CD4-positive, alpha-beta T cell treated with Interleukin-17A for 1 hour (primary cell): ENCODE measurements around the gene RYR1.
A peak's percentile ranks its signal among the peaks of the same experiment; 100 is the strongest.
"Not testable (repeated sequence)": the region's sequence is repeated elsewhere in the genome, so short reads cannot be mapped to it uniquely, and the experiment has no call there.

Source experiments
- DNase-seq: peaks from one replicate; pipeline ENCODE4 v3.0.0-alpha.2; 2020

Gene RYR1

GRCh38 chr19:38400361-38400760, 33.1 kb upstream of the RYR1 start:
- DNase-seq = no peak

GRCh38 chr19:38401148-38401547, 32.3 kb upstream of the RYR1 start:
- no peak for DNase-seq

DNA sequence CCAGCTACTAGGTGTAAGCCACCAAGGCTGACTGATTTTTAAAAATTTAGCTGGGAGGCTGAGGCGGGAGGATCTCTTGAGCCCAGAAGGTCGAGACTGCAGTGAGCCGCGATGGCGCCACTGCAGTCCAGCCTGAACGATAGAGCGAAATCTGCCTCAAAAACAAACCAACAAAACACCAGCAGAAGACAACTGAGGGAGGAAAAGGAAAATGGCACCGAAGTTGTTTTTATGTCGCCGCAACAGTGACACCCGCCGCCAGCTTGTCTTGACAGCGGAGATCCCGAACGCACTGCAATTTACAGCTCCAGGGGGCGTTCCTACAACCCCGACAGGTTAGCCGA, 30.9 kb upstream of the RYR1 start:
- DNase-seq = no peak

DNA sequence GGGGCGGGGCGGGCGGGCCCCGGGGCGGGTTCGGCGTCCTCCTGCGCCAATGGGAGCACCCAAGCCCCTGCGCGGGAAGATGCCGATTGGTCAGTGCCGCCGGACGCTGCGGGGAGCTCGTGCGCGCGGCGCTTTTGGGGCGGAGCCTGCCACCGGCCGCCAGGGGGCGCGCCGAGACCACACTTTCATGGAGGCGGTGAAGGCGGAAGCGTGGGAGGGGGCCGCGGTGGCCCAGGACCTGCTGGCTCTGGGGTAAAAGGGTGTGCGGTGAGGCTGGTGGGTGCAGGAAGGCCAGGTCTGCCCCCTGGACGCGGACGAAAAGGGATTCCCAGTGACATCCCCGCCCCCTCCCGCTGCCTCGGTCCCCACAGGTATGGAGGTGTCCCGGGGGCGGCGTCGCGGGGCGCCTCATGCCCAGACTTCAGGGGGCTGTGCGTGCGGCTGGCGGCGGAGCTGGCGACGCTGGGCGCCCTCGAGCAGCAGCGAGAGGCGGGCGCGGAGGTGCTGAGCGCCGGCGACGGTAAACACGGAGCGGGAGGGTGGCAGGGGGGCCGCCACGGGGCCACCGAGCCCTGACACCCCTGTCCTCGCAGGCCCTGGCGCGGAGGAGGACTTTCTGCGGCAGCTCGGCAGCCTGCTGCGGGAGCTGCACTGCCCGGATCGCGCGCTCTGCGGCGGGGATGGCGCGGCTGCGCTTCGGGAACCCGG, 30.4 kb upstream of the RYR1 start, which contains the start of gene FAM98C:
Gene FAM98C, plus strand, starts transcription at position 127 of the 708 bp plus-strand sequence. Its CDS starts 61 bp downstream, at position 188.
- peak; percentile 98 for DNase-seq

GRCh38 chr19:38404858-38405257, 28.6 kb upstream of the RYR1 start:
- no peak for DNase-seq

GRCh38 chr19:38405276-38405675, 28.2 kb upstream of the RYR1 start:
- no peak for DNase-seq

DNA sequence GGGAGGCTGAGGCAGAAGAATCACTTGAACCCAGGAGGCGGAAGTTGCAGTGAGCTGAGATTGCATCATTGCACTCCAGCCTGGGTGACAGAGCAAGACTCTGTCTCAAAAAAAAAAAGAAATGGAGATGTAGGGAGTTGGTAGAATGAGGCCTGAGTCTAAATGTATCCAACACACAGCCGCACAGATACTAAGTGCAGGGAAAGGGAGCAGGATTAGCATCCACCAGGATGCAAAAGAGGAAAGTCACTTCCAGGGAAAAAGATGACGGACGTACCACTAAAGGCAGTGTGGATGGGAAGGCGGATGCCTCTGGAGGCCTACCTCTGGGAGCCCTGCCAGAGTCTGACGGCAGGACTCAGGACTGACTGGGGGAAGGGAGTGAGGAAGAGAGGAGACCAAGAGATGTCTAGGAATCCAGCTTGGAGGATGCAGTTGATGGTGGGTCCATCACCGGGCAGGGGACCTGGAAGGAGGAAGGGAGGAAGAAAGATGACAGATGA, 23.8 kb upstream of the RYR1 start:
- DNase-seq = no peak

DNA sequence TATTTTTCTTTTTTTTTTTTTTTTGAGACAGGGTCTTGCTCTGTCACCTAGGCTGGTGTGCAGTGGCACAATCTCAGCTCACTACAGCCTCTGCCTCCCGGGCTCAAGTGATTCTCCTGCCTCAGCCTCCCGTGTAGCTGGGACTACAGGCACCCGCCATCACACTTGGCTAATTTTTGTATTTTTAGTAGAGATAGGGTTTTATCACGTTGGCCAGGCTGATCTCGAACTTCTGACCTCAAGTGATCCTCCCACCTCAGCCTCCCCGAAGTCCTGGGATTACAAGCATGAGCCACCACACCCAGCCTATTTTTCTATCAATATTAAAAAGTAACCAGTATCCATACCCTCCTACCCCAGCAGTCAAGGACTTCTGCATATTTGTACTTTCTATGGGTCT, 23.1 kb upstream of the RYR1 start:
- DNase-seq = not testable (repeated sequence)

GRCh38 chr19:38411041-38411712, 22.3 kb upstream of the RYR1 start:
- DNase-seq = no peak

DNA sequence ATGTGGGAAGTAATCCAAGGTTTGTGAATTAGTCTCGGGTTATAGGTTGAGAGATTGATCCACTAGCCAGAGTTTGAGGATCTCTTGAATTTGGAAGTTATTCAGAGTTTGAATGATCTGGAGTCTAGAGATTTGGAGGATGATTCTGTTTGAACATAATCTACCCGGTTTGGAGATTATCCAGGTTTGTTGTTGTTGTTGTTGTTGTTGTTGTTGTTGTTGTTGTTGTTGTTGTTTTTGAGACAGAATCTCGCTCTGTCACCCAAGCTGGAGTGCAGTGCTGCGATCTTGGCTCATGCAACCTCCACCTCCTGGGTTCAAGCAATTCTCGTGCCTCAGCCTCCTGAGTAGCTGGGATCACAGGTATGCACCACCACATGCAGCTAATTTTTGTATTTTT, 21.6 kb upstream of the RYR1 start:
- DNase-seq = not testable (repeated sequence)

DNA sequence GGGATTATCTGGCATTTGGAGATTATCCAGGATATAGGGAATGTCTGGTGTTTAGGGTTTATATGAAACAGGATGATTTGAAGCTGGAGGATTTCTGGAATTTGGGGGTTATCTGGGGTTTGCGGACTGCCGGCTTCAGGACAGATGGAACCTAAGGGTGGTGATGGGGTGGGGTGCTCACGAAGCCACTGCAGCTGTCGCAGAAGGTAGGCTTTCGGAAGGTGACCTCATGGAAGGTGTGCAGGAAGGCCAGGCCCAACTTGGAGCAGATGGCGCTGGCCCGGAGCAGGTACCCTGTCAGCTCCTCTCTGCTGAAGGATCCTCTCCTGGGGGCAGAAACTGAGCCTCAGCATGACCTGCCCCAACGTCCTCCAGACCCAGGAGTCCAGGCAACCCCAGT, 21.0 kb upstream of the RYR1 start:
- no peak for DNase-seq

DNA sequence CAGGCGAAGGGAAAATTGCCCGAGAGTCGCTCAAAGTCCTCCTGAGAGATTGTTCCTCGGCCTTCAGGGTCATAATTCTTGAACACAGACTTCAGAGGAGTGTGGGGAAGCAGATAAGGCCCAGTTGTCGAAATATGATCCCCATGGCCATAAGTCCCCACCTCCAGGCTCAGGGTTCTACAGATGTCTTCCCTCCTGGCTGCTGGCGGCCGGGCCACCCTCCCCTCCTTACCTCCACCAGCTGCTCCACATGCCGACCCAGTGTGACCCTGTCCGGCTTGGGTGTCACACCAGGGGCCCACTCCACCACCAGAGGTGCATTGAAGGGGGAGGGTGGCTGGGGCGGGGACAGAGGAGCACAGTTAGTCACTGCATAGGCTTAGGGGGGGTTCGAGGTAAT, 20.5 kb upstream of the RYR1 start:
- no peak for DNase-seq

DNA sequence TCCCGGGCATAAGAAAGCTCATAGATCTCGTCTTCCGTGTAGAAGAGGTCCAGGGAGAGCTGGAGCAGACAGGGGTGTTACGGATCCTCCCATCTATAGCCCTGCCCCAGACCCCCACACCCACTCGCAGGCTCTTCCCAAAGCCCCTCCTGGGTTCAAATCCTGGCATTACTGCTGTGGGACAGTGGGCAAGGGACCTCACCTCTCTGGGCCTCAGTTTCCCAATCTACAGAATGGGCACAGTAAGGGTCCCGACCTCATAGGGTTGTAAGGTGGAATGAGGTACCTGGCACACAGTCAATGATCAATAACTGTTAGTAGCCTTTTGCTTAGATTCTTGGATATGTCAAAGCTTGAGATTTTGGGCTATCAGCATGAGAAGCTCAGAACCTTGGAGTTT, 20.1 kb upstream of the RYR1 start:
- DNase-seq = no peak

DNA sequence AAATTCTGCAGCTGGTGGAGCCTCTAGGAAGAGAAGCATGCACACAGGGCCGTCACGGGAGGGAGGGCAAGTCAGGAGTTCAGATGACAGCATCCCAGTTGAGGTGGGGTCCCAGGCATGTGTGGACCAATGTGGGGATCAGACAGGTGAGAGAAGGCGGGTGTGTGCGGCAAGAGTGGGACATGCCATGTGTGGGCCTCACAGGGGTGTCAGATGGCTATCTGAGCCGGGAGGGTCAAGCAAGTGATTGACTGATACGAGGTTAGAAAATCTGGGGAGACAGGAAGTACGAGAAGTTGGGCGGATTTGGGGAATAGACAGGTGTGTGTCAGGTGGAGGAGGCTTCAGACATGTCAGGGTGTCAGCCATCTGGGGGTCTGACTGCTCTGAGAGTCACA, 16.3 kb upstream of the RYR1 start:
- no peak for DNase-seq

GRCh38 chr19:38417544-38418506, 15.7 kb upstream of the RYR1 start:
- DNase-seq = peak; percentile 73

GRCh38 chr19:38420935-38421334, 12.6 kb upstream of the RYR1 start:
- DNase-seq = no peak

GRCh38 chr19:38421856-38422255, 11.6 kb upstream of the RYR1 start:
- DNase-seq = no peak

DNA sequence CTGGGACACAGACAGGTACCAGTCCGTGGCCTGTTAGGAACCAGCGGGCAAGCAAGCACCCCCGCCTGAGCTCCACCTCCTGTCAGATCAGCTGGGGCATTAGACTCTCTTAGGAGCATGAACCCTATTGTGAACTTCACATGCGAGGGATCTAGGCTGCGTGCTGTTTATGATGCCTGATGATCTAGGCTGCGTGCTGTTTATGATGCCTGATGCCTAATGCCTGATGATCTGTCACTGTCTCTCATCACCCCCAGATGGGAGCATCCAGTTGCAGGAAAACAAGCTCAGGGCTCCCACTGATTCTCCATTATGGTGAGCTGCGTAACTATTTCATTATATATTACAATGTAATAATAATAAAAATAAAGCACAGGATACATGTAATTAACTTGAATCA, 11.1 kb upstream of the RYR1 start:
- DNase-seq = no peak

DNA sequence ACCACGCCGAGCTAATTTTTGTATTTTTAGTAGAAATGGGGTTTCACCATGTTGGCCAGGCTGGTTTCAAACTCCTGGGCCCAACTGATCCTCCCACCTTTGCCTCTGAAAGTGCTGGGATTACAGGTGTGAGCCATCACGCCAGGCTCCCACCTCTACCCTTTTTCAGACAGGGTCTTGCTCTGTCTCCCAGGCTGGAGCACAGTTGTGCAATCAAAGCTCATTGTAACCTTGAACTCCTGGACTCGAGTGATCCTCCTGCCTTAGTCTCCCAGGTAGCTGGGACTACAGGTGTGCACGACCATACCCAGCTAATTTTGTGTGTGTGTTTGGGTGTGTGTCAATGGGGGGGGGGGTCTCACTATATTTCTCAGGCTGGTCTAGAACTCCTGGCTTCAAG, 9.2 kb upstream of the RYR1 start:
- DNase-seq = no peak

GRCh38 chr19:38425222-38425809, 8.2 kb upstream of the RYR1 start:
- no peak for DNase-seq

GRCh38 chr19:38425810-38426466, 7.6 kb upstream of the RYR1 start, which contains the start of gene RASGRP4:
Gene RASGRP4, minus strand, starts transcription at chr19:38426219. Its CDS starts 128 bp downstream, at chr19:38426091.
- peak; percentile 53 for DNase-seq

DNA sequence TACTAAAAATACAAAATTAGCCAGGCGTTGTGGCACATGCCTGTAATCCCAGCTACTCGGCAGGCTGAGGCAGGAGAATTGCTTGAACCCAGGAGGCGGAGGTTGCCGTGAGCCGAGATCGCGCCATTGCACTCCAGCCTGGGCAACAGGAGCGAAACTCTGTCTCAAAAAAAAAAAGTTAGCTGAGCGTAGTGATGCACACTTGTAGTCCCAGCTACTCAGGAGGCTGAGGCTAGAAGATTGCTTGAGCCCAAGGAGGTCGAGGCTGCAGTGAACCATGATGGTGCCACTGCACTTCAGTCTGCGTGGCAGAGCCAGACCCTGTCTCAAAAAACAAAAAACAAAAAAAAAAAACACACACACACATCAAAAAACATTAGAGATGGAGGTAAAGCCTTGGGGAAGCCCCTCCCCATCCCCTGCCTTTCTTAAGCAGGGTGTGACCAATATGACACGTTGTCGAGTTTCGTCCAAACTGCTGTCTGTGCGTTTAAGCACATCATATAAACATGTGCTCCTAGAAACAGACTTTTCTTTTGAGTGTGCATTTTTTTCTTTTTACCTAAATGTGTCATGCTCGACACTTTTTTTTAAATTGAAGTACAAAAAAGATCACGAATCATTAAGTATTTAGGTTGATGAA, 6.3 kb upstream of the RYR1 start:
- peak; percentile 50 for DNase-seq
